OCI-M2 (cell line): Measurements from ENCODE around the gene SV2C.

Experiments
- DNase-seq: peaks from one replicate; lab custom pipeline; 2025; ENCODE audit not compliant: unreplicated experiment; lab: John Stamatoyannopoulos, UW

The SV2C gene

DNA sequence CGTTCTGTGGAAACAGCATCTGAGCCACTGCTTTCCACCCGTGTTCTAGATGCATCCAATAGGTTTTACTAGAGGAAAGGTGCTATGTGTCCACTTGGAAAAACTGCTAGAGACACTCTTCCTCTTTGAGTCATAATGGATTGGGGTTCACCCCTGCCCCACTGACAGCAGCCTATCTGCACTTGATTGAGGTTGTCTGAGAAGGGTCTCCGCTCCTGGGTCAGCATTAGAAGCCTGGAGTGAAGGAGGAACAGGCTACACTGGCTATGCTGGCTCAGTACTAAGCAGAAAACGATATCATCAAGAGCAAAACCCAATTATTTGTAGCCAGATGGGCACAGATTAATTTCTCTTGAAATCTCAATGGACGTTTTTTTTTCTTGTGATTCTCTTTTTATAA, 167.3 kb downstream of the SV2C start:
- DNase-seq, result no peak

DNA sequence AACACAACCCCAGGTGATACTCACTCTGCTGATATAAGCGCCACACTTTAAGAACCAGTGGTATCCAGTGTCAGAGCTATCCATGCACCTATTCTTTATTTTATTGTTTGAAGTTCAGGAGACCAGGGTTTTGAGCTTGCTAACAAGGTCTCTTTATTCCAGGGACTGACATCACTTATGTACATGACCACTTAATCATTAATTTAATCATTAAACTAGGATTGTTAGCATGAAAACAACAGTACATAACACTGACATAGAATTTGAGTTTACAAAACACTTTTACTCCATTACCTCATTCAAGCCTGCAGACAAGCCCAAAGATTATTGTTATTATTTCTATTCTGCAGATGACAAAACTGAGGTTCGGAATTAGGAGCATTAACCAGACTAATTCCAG, 168.5 kb downstream of the SV2C start:
- DNase-seq, result no peak

GRCh38 chr5:76252437-76252836, 169.3 kb downstream of the SV2C start:
- no peak for DNase-seq

GRCh38 chr5:76256116-76256889, 173.1 kb downstream of the SV2C start:
- no peak for DNase-seq

GRCh38 chr5:76257225-76257833, 174.1 kb downstream of the SV2C start:
- DNase-seq, result no peak

- DNase-seq, result no peak
Observed at GRCh38 chr5:76257897-76258296, 174.7 kb downstream of the SV2C start.

- DNase-seq, result no peak
Observed at GRCh38 chr5:76264681-76265080, 181.5 kb downstream of the SV2C start.

DNA sequence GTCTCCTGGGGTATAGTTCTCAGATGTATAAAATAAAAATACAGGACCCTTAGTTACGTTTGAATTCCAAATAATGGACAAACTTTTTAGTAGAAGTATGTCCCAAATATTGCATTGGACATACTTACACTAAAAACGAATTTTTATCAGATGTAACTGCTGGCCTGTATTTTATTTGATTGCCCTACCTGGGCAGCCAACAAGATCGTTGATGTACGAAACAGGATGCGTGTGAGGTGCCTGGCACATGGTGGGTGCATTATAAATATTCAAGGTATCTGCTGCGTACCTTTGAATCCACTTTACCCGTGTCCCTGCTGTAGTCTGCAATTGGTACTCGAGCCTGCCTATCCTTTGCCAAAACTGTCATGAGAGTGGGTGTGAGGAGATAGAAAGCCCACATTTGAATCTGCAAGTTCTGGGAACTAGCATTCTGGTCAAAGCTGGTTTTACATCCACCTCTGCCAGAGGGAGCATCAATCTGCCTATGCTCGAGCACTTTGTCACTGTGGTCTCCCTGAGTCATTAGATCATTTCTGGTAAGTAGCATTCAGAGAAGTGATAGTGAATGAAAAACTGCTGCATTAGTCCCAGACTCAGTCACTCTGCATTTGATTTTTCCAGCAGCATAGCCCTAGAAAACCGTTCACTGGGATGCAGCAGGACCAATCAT, 186.2 kb downstream of the SV2C start:
- no peak for DNase-seq

DNA sequence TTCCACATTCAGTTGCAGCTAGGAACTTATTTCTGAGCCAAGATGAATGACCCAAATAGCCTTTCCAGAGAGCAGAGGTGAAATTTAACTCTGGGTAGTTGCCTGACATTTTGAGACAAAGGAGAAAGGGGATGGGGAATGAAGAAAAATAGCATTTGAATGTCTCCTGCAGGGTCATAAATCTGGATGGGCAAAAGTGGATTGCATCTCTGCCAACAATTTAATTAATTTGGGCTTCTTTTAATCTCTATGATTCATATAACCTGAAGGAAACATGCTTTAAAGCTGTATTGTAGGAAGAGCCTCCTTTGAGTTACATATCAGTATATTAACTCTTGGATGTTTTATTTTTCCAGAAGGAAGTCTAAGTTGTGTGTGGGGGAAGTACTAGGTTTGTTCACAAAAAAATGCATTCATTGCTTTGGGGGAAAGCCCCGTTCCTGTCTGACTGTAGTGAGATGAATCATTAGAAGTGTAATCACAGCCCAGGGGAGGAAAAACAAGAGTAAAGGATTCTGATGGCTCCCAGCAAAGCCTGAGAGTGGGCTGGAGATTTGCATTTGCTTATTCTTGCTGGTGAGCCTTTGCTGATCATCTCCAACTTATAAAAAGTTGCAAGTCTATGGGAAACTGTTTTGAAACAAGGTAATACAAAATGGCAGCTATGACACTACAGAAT, 186.9 kb downstream of the SV2C start:
- DNase-seq, result no peak

DNA sequence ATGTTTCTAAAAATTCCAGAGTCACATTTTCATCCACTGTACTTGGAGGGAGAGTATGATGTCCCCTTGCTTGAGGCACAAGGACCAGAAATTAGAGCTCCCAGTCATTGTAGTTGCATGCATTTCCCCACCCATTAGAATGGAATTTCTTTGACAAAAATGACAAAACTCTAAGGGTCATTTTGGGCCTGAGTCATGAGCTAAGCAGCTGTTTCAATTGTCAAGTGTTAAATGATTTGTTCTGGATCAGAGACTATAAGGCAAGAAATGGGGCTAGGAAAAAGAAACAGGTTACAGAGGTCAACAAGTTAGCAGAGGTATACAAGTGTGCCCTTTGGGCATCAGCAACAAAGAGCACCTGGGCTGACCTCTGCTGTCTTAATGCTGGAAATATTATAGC, 188.7 kb downstream of the SV2C start:
- no peak for DNase-seq

- DNase-seq, result no peak
Observed at GRCh38 chr5:76273206-76273885, 190.2 kb downstream of the SV2C start.

- DNase-seq, result no peak
Observed at GRCh38 chr5:76274571-76274970, 191.4 kb downstream of the SV2C start.

DNA sequence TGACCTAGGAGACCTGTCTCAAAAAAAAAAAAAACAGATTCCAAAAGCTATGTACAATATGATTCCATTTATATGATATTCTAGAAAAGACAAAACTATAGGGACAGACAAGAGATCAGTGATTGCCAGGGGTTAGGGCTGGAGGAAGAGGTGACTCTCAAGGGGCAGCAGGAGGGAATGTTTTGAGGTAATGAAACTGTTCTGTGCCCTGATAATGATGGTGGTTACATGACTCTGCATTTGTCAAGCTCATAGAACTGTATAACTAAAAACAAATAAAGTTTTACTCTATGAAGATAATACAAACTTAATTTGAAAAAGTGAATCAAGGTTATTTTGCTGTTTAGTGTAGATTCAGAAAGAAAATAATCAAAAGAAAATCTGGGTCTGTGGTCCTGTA, 194.6 kb downstream of the SV2C start:
- DNase-seq, result no peak

- no peak for DNase-seq
Observed at GRCh38 chr5:76278261-76278789, 195.1 kb downstream of the SV2C start.

GRCh38 chr5:76280494-76280893, 197.3 kb downstream of the SV2C start:
- no peak for DNase-seq

- no peak for DNase-seq
Observed at GRCh38 chr5:76283670-76284069, 200.5 kb downstream of the SV2C start.

DNA sequence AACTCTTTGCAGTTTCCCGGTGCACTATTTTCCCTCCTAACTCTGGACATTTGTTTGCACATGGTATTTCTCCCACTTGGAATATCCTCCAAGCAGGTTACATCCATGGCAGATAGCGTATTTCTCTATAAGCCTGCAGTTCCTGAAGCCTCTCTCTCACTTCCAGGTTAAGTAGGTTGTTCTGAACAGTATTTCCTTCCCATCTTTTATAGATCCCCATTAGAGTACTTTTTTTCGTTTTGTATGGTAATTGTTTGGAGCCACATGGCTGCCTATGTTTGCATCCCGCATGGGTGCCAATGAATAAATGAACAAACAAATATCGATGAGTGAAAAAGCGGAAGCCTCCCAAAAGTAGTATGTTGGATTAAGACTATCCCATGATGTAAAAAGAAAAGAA, 206.5 kb downstream of the SV2C start:
- DNase-seq, result no peak

DNA sequence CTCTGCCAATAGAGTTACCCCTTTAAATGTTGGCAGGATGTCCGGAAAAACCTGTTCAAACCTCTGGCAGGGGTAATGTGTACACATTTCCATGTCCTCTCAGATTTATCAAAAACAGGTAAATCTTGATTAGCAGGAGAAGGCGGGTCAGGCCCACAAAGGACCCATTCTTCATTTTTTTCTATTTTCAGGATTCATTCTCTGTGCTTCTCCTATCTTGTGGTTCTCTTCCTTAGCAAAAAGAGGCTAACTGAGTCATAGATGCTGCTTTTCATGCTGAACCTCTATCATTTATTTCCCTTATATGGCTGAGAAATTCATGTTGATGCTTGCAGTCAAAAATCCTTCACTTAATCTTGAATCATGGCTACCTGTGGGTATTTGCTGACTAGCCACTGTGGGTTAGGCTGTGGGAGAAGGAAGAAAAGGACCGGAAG, 207.2 kb downstream of the SV2C start:
- DNase-seq, result no peak

DNA sequence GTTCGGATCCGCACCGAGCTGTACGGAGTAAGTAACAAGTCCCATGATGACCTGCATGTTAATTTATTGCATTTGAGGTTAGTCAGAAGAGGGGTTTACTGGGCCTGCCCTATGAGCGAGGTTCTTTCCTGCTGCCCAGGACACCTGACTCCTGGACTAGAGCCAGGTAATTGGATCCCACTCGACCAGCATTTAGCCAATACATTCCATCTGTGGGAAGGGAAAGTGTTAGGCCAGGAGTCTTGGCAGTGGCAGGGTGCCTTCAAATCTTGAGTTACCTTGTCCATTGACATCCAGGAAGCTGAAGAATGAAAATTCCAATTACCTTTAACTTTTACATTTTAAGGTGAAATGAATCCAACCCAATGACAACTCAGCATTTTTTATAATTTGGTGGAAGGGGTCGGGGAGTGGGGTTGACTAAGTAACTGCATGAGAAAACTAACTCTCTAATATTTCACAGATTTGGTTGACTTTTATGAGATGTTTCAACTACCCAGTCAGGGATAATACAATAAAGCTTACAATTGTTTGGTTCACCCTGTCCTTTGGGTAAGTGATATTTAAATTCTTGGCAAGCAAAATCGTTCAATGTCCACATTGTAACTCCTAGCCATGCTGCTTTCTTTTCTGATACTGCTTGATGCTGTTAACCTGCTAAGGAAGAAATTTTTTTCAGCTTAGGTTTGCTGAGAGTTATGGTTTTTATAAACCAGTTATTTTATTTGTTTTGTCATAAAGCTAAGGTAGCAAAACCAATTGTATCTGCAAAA, 208.3 kb downstream of the SV2C start:
- no peak for DNase-seq
